HEK293 (cell line): Measurements from ENCODE around the gene NRP1.

ENCODE experiments used
- CTCF ChIP-seq: fragments of 450-650 bp; formaldehyde crosslinking; IDR thresholded peaks from 2 replicates; pipeline ENCODE4 v1.5.1; 2016; ENCODE audit warnings: missing biosample characterization, missing genetic modification characterization
- HOXC10 ChIP-seq: sonication (generic); formaldehyde crosslinking; IDR thresholded peaks from 2 replicates; pipeline ENCODE4 v1.8.1; 2023; ENCODE audit warnings: mild to moderate bottlenecking, missing genetic modification reagents
- MEIS1 ChIP-seq: sonication (generic); formaldehyde crosslinking; IDR thresholded peaks from 2 replicates; pipeline ENCODE4 v1.8.1; 2022; ENCODE audit warnings: missing genetic modification reagents, mild to moderate bottlenecking, borderline replicate concordance
- RBAK ChIP-seq: fragments of 450-650 bp; formaldehyde crosslinking; IDR thresholded peaks from 2 replicates; pipeline ENCODE4 v1.5.1; 2016; ENCODE audit warnings: missing biosample characterization, missing genetic modification characterization
- SP2 ChIP-seq: fragments of 450-650 bp; formaldehyde crosslinking; IDR thresholded peaks from 2 replicates; pipeline ENCODE4 v1.5.1; 2016; ENCODE audit warnings: missing biosample characterization, missing genetic modification characterization
- TSHZ1 ChIP-seq: fragments of 450-650 bp; formaldehyde crosslinking; IDR thresholded peaks from 2 replicates; pipeline ENCODE4 v1.5.1; 2016; ENCODE audit warnings: missing biosample characterization, missing genetic modification characterization, borderline replicate concordance
- ZFP69B ChIP-seq: fragments of 450-650 bp; formaldehyde crosslinking; IDR thresholded peaks from 2 replicates; pipeline ENCODE4 v1.5.1; 2016; ENCODE audit warnings: missing biosample characterization, missing genetic modification characterization
- ZIC2 ChIP-seq: fragments of 450-650 bp; formaldehyde crosslinking; IDR thresholded peaks from 2 replicates; pipeline ENCODE4 v1.5.1; 2016; ENCODE audit warnings: missing biosample characterization, missing genetic modification characterization
- ZNF114 ChIP-seq: fragments of 450-650 bp; formaldehyde crosslinking; IDR thresholded peaks from 2 replicates; pipeline ENCODE4 v1.5.0; 2017; ENCODE audit warnings: missing biosample characterization, missing genetic modification characterization
- ZNF121 ChIP-seq: fragments of 450-650 bp; formaldehyde crosslinking; IDR thresholded peaks from 2 replicates; pipeline ENCODE4 v1.5.1; 2016; ENCODE audit warnings: missing biosample characterization, missing genetic modification characterization
- ZNF132 ChIP-seq: fragments of 450-650 bp; formaldehyde crosslinking; IDR thresholded peaks from 2 replicates; pipeline ENCODE4 v1.5.1; 2017; ENCODE audit warnings: missing biosample characterization, missing genetic modification characterization, borderline replicate concordance
- ZNF239 ChIP-seq: fragments of 450-650 bp; formaldehyde crosslinking; IDR thresholded peaks from 2 replicates; pipeline ENCODE4 v1.5.1; 2016; ENCODE audit warnings: missing biosample characterization, missing genetic modification characterization
- ZNF280C ChIP-seq: fragments of 450-650 bp; formaldehyde crosslinking; IDR thresholded peaks from 2 replicates; pipeline ENCODE4 v1.5.1; 2016; ENCODE audit warnings: missing biosample characterization, missing genetic modification characterization
- ZNF311 ChIP-seq: fragments of 450-650 bp; formaldehyde crosslinking; IDR thresholded peaks from 2 replicates; pipeline ENCODE4 v1.5.1; 2017; ENCODE audit warnings: missing biosample characterization, missing genetic modification characterization, borderline replicate concordance
- ZNF501 ChIP-seq: fragments of 450-650 bp; formaldehyde crosslinking; IDR thresholded peaks from 2 replicates; pipeline ENCODE4 v1.5.1; 2016; ENCODE audit warnings: missing biosample characterization, missing genetic modification characterization
- ZNF529 ChIP-seq: fragments of 450-650 bp; formaldehyde crosslinking; IDR thresholded peaks from 2 replicates; pipeline ENCODE4 v1.5.1; 2017; ENCODE audit warnings: missing genetic modification characterization, missing biosample characterization; ENCODE audit not compliant: insufficient replicate concordance
- ZNF530 ChIP-seq: fragments of 450-650 bp; formaldehyde crosslinking; IDR thresholded peaks from 2 replicates; pipeline ENCODE4 v1.5.1; 2016; ENCODE audit warnings: low read depth, missing biosample characterization, missing genetic modification characterization
- ZNF610 ChIP-seq: fragments of 450-650 bp; formaldehyde crosslinking; IDR thresholded peaks from 2 replicates; pipeline ENCODE4 v1.5.1; 2016; ENCODE audit warnings: missing biosample characterization, missing genetic modification characterization, borderline replicate concordance
- ZNF629 ChIP-seq: fragments of 450-650 bp; formaldehyde crosslinking; IDR thresholded peaks from 2 replicates; pipeline ENCODE4 v1.5.1; 2017; ENCODE audit warnings: missing biosample characterization, missing genetic modification characterization
- ZNF654 ChIP-seq: fragments of 450-650 bp; formaldehyde crosslinking; IDR thresholded peaks from 2 replicates; pipeline ENCODE4 v1.5.1; 2016; ENCODE audit warnings: low read depth, missing biosample characterization, missing genetic modification characterization
- ZNF692 ChIP-seq: fragments of 450-650 bp; formaldehyde crosslinking; IDR thresholded peaks from 2 replicates; pipeline ENCODE4 v1.5.1; 2016; ENCODE audit warnings: missing biosample characterization, missing genetic modification characterization
- TF ChIP-seq, protein P1 (sequence below): fragments of 450-650 bp; formaldehyde crosslinking; conservative IDR thresholded peaks from 2 replicates; pipeline ENCODE4 v1.5.1; 2016; ENCODE audit warnings: low read depth, missing biosample characterization, missing genetic modification characterization
- TF ChIP-seq, protein P2 (sequence below): fragments of 450-650 bp; formaldehyde crosslinking; IDR thresholded peaks from 2 replicates; pipeline ENCODE4 v1.5.1; 2016; ENCODE audit warnings: missing biosample characterization, missing genetic modification characterization

Gene NRP1

GRCh38 chr10:33134011-33134751 is 200.3 kb downstream of the NRP1 start (continued):
- TF ChIP-seq TSHZ1 (tag by site-specific recombination) (0 out of 2 replicates have a peak, but pooled peaks have one; percentile 29), ZNF121 (tag by site-specific recombination) (no peak), ZNF530 (tag by site-specific recombination) (no peak), ZNF629 (tag by site-specific recombination) (peak; percentile 95), HOXC10 (CRISPR knock-in tag) (no peak), ZNF280C (tag by site-specific recombination) (no peak), ZNF529 (tag by site-specific recombination) (no peak), MEIS1 (CRISPR knock-in tag) (no peak), ZNF114 (tag by site-specific recombination) (no peak), SP2 (tag by site-specific recombination) (no peak), ZNF654 (tag by site-specific recombination) (no peak; the same call in 1 of the 2 replicates), ZNF501 (0 out of 2 replicates have a peak, but pooled peaks have one; percentile 25), ZIC2 (tag by site-specific recombination) (no peak), ZNF132 (tag by site-specific recombination) (no peak), ZFP69B (peak; percentile 75), ZNF239 (tag by site-specific recombination) (no peak), ZNF692 (tag by site-specific recombination) (peak; percentile 88), ZNF311 (tag by site-specific recombination) (no peak), ZNF610 (no peak), RBAK (0 out of 2 replicates have a peak, but pooled peaks have one; percentile 35), CTCF (tag by site-specific recombination) (no peak)
- TF ChIP-seq, protein P1, sequence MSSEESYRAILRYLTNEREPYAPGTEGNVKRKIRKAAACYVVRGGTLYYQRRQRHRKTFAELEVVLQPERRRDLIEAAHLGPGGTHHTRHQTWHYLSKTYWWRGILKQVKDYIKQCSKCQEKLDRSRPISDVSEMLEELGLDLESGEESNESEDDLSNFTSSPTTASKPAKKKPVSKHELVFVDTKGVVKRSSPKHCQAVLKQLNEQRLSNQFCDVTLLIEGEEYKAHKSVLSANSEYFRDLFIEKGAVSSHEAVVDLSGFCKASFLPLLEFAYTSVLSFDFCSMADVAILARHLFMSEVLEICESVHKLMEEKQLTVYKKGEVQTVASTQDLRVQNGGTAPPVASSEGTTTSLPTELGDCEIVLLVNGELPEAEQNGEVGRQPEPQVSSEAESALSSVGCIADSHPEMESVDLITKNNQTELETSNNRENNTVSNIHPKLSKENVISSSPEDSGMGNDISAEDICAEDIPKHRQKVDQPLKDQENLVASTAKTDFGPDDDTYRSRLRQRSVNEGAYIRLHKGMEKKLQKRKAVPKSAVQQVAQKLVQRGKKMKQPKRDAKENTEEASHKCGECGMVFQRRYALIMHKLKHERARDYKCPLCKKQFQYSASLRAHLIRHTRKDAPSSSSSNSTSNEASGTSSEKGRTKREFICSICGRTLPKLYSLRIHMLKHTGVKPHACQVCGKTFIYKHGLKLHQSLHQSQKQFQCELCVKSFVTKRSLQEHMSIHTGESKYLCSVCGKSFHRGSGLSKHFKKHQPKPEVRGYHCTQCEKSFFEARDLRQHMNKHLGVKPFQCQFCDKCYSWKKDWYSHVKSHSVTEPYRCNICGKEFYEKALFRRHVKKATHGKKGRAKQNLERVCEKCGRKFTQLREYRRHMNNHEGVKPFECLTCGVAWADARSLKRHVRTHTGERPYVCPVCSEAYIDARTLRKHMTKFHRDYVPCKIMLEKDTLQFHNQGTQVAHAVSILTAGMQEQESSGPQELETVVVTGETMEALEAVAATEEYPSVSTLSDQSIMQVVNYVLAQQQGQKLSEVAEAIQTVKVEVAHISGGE, result peak; percentile 80
- TF ChIP-seq, protein P2, sequence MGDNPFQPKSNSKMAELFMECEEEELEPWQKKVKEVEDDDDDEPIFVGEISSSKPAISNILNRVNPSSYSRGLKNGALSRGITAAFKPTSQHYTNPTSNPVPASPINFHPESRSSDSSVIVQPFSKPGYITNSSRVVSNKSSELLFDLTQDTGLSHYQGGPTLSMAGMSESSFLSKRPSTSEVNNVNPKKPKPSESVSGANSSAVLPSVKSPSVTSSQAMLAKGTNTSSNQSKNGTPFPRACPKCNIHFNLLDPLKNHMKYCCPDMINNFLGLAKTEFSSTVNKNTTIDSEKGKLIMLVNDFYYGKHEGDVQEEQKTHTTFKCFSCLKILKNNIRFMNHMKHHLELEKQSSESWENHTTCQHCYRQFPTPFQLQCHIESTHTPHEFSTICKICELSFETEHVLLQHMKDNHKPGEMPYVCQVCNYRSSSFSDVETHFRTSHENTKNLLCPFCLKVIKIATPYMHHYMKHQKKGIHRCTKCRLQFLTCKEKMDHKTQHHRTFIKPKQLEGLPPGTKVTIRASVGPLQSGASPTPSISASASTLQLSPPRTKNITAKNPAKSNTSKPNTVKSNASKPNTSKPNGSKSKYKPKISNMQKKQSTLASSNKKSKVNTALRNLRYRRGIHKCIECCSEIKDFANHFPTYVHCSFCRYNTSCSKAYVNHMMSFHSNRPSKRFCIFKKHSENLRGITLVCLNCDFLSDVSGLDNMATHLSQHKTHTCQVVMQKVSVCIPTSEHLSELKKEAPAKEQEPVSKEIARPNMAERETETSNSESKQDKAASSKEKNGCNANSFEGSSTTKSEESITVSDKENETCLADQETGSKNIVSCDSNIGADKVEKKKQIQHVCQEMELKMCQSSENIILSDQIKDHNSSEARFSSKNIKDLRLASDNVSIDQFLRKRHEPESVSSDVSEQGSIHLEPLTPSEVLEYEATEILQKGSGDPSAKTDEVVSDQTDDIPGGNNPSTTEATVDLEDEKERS (tag by site-specific recombination), result 0 out of 2 replicates have a peak, but pooled peaks have one; percentile 61
